T-helper 1 cell treated with Interleukin-12 subunit alpha and Interleukin-12 subunit beta and Interleukin-4 antibody, amounts not matched to agents 30 μg/mL and 1 μg/mL, for 36 hours (primary cell): Measurements from ENCODE around the gene SMIM34.
"Not testable (repeated sequence)": the region's sequence is repeated elsewhere in the genome, so short reads cannot be mapped to it uniquely, and the experiment has no call there.

Experiments used
- H3K27ac Mint-ChIP-seq: one replicate; pipeline ENCODE4 v1.8.0; 2021; ENCODE audit warnings: mild to moderate bottlenecking, mixed read lengths
- H3K27me3 Mint-ChIP-seq: one replicate; pipeline ENCODE4 v1.8.0; 2021; ENCODE audit warnings: low read depth, mixed read lengths
- H3K36me3 Mint-ChIP-seq: one replicate; pipeline ENCODE4 v1.8.0; 2021; ENCODE audit warnings: low read depth, mixed read lengths
- H3K4me1 Mint-ChIP-seq: one replicate; pipeline ENCODE4 v1.8.0; 2021; ENCODE audit warnings: low read depth, mixed read lengths
- H3K4me3 Mint-ChIP-seq: one replicate; pipeline ENCODE4 v1.8.0; 2021; ENCODE audit warnings: mild to moderate bottlenecking, moderate library complexity, mixed read lengths
- H3K9me3 Mint-ChIP-seq: one replicate; pipeline ENCODE4 v1.8.0; 2021; ENCODE audit warnings: mixed read lengths

The SMIM34 gene

DNA sequence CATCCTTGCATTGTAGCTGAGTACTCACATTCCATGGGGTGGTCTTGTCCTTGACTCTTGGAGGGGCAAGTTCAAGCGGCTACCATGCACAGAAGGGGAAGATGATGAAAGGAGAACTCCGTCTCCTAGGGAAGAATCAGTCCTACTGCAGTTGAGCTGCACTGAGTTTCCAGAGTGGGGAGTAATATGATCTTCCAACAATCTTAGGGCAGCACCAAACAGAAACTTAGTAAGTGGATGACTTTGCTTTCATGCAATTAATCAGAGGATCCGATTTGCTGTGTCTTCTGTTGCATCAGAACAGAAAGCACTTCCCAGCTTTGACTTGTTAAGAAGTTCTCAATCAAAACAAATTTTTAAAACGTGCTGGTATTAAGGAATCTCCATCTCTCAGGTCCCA, at the start of gene SMIM34:
SMIM34 (minus strand) TSS at position 147 of the 400 bp plus-strand sequence; CDS start at position 35, 112 bp downstream.
- not testable (repeated sequence) for H3K9me3 Mint-ChIP-seq, H3K27me3 Mint-ChIP-seq, H3K4me3 Mint-ChIP-seq, H3K36me3 Mint-ChIP-seq, H3K4me1 Mint-ChIP-seq, H3K27ac Mint-ChIP-seq

DNA sequence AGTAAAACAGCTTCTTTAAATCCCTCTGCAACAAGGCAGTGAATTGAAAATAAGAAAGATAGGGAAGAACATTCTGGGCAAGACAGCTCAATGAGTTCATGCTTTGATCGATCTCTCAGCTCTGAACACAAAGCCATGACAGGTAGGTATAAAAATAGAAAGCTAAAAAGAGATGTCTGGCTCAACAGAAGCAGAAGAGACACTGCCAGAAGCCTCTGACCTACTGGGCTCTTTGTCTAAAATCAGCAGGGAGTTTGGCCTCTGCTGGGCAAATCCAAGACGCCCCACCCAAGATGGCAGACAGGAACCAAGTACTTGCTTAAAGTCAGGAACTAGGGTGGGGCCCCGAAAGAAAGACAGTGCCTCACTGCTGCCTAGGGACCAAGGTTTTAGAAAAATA, 43.6 kb upstream of the SMIM34 start:
- not testable (repeated sequence) for H3K27ac Mint-ChIP-seq, H3K4me3 Mint-ChIP-seq, H3K4me1 Mint-ChIP-seq, H3K27me3 Mint-ChIP-seq, H3K9me3 Mint-ChIP-seq, H3K36me3 Mint-ChIP-seq

- not testable (repeated sequence) for H3K9me3 Mint-ChIP-seq, H3K36me3 Mint-ChIP-seq, H3K4me3 Mint-ChIP-seq, H3K4me1 Mint-ChIP-seq, H3K27ac Mint-ChIP-seq, H3K27me3 Mint-ChIP-seq
These were observed 35.7 kb upstream of the SMIM34 start for GRCh38 chr21:34459426-34459825.

- H3K9me3 Mint-ChIP-seq, H3K4me1 Mint-ChIP-seq, H3K27me3 Mint-ChIP-seq, H3K27ac Mint-ChIP-seq, H3K36me3 Mint-ChIP-seq, H3K4me3 Mint-ChIP-seq: not testable (repeated sequence)
These were observed 34.5 kb upstream of the SMIM34 start for GRCh38 chr21:34458266-34458665.

DNA sequence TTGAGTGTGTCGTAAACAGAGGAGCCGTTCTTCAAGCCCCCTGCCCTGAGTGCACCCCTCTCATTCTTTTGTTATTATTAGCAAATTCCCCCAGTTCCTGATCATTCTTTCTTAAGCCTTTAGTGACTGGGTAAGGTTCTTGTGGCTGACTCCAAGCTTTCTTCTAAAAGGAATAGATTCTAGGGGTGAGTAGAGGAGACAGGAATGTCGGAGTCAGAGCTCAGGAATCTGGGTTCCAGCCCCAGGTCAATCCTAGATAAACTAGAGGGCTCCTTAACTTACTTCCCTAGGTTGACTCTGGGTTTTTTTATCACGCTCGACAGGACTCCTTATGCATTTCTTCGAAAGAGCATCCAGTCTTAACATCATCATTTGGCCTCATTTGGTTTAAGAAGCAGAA, 32.4 kb upstream of the SMIM34 start:
- H3K9me3 Mint-ChIP-seq, H3K27ac Mint-ChIP-seq, H3K4me3 Mint-ChIP-seq, H3K36me3 Mint-ChIP-seq, H3K4me1 Mint-ChIP-seq, H3K27me3 Mint-ChIP-seq: not testable (repeated sequence)

DNA sequence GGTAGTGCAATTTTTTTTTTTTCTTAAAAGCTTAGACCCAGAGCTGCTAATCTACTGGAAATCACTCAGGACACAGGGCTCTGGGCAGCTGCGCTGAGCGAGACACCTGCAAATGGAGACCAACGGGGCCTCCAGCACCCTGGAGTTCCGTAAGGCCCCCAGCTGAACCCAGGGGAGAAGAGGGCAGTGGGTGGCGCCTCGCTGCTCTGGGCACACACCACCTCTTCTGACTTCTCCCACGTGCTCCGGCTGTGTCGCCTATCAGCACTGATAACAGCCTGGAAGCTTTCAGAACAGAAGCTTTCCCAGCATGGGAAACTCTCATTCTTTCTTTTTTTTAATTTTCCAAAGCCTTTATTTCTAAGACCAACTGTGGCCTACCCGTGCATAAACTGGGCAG, 31.9 kb upstream of the SMIM34 start:
- H3K27me3 Mint-ChIP-seq, H3K36me3 Mint-ChIP-seq, H3K27ac Mint-ChIP-seq, H3K9me3 Mint-ChIP-seq, H3K4me3 Mint-ChIP-seq, H3K4me1 Mint-ChIP-seq: not testable (repeated sequence)

GRCh38 chr21:34447018-34447417, 23.3 kb upstream of the SMIM34 start:
- not testable (repeated sequence) for H3K27ac Mint-ChIP-seq, H3K36me3 Mint-ChIP-seq, H3K4me3 Mint-ChIP-seq, H3K27me3 Mint-ChIP-seq, H3K9me3 Mint-ChIP-seq, H3K4me1 Mint-ChIP-seq

DNA sequence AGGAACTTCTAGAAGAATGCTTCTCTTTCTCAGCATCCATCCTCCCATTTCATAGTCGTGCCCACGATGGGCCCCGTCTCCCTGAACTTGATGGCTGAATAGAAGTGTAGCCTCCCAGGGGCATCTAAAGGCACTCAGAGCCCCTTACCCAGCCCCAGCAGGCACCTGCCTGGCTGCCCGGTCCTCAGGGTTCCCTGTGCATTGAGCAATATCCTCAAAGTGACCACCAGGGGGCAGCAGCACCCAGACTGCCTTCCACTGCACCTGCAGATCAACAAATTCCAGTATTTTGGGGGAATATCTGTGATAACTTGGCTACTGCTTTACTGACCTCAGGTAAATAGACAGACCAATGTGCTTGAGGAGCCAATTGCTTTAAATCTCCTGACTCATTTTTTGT, 19.7 kb upstream of the SMIM34 start:
- not testable (repeated sequence) for H3K27ac Mint-ChIP-seq, H3K9me3 Mint-ChIP-seq, H3K36me3 Mint-ChIP-seq, H3K4me1 Mint-ChIP-seq, H3K27me3 Mint-ChIP-seq, H3K4me3 Mint-ChIP-seq

DNA sequence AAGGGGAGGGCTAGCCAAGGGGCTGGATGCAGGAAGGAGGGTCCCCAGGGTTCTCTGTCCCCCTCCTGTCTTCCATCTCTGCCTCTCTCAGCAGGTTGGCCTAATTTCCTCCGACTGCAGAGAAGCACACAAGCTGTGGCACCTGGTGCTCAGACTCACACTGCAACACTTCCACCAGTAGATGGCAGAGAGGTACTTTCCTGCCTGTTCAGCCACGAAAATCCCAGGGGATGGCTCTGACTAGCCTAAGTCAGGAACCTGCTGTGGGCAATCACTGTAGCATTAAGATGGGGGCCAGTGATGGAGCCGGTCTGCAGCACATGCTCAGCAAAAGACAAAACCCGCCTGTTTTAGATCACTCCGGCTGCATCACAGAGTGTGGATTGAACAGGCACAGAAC, 6.0 kb upstream of the SMIM34 start:
- H3K4me3 Mint-ChIP-seq, H3K27me3 Mint-ChIP-seq, H3K4me1 Mint-ChIP-seq, H3K9me3 Mint-ChIP-seq, H3K27ac Mint-ChIP-seq, H3K36me3 Mint-ChIP-seq: not testable (repeated sequence)

DNA sequence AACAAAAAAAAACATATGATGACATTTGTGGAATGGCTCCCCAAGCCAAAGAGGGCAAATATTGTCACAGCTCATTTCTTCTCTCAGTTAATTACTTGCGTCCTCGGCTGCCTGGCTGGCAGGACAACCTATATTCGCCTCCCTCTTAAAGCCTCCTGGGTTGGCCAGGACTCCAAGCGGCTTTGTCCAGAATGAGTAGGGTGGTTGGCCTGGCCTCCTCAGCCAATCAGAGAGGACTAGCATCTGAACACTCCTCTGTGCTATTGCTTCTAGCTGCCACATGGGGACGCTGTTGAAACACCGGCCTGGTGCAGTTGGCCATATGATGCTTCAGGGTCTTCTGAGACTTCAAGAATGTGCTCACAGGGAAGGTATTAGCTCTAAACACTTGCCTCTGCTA, 4.7 kb upstream of the SMIM34 start:
- not testable (repeated sequence) for H3K27me3 Mint-ChIP-seq, H3K27ac Mint-ChIP-seq, H3K4me1 Mint-ChIP-seq, H3K36me3 Mint-ChIP-seq, H3K9me3 Mint-ChIP-seq, H3K4me3 Mint-ChIP-seq

DNA sequence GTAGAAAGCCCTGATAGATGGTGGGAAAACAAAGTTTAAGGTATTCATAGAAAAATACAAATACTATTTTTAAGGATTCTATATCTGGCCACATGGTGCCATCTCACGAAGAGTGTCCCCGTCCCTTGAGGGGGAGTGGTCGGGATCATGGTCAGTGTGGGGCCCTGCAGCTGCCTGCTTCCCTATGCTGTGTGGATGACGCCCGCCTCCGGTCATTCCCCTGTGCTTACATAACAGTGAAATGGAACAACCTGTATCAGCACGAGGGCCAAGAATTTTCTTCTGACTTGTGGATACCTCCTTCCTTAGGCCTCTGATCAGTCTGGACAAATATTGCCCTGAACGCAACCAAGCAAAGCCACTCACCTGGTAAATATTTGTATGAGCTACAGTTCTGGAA, 3.6 kb upstream of the SMIM34 start:
- H3K27me3 Mint-ChIP-seq, H3K4me3 Mint-ChIP-seq, H3K4me1 Mint-ChIP-seq, H3K27ac Mint-ChIP-seq, H3K36me3 Mint-ChIP-seq, H3K9me3 Mint-ChIP-seq: not testable (repeated sequence)

- not testable (repeated sequence) for H3K9me3 Mint-ChIP-seq, H3K4me3 Mint-ChIP-seq, H3K27ac Mint-ChIP-seq, H3K4me1 Mint-ChIP-seq, H3K27me3 Mint-ChIP-seq, H3K36me3 Mint-ChIP-seq
These were observed 6.2 kb downstream of the SMIM34 start for GRCh38 chr21:34417448-34418077.

DNA sequence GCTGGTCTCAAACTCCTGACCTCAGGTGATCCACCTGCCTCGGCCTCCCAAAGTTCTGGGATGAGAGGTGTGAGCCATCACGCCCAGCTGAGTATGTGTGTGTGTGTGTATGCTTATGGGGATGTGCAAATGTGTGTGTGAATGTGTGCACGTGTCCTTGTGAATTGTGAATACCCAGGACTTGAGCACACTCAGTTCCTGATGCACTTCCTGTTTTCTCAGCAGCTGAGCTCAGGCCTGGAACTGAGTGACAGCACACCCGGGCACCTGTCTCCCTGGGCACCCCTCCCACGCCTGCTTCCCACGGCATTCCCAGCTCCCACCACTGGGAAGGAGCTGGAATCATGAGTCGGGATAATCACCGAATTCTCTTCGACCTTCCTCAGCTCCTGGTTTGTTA, 16.5 kb downstream of the SMIM34 start:
- not testable (repeated sequence) for H3K9me3 Mint-ChIP-seq, H3K4me1 Mint-ChIP-seq, H3K27me3 Mint-ChIP-seq, H3K4me3 Mint-ChIP-seq, H3K36me3 Mint-ChIP-seq, H3K27ac Mint-ChIP-seq

- not testable (repeated sequence) for H3K4me3 Mint-ChIP-seq, H3K4me1 Mint-ChIP-seq, H3K36me3 Mint-ChIP-seq, H3K9me3 Mint-ChIP-seq, H3K27me3 Mint-ChIP-seq, H3K27ac Mint-ChIP-seq
These were observed 17.1 kb downstream of the SMIM34 start for GRCh38 chr21:34406676-34407075.

DNA sequence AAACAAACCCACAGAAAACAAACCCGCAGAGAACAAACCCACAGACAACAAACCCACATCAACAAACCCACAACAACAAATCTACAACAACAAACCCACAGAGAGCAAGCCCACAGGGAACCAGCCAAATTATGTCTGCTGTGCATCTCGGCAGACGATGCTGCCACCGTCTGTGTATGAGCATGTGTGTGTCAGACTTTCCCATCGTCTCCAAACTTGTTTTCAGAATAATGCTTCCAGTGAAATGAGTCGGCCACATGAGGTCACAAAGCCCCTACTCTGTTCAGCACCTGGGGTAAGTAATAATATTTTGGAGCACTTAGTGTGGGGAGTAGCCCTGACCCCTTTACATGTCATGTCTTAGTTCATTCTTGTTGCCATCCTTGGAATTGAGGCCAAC, 17.6 kb downstream of the SMIM34 start:
- not testable (repeated sequence) for H3K27ac Mint-ChIP-seq, H3K27me3 Mint-ChIP-seq, H3K36me3 Mint-ChIP-seq, H3K4me1 Mint-ChIP-seq, H3K9me3 Mint-ChIP-seq, H3K4me3 Mint-ChIP-seq

GRCh38 chr21:34405686-34406085, 18.1 kb downstream of the SMIM34 start:
- H3K4me1 Mint-ChIP-seq, H3K36me3 Mint-ChIP-seq, H3K27ac Mint-ChIP-seq, H3K27me3 Mint-ChIP-seq, H3K4me3 Mint-ChIP-seq, H3K9me3 Mint-ChIP-seq: not testable (repeated sequence)
